Ovary (tissue), 3 donors: ENCODE results near the gene ATP5PO.

Experiments
- CTCF ChIP-seq, 3 donors: fragments of 450-650 bp in 2 of 3; fragments of 200-600 bp in 1 of 3; IDR thresholded peaks; one replicate each; pipeline versions ENCODE4 v1.5.1 to v1.8.0; 2016 to 2022; ENCODE audit warnings: antibody characterized with exemption in 3 of 3, mild to moderate bottlenecking in 1 of 3
- EP300 ChIP-seq: sonication (generic); formaldehyde crosslinking; IDR thresholded peaks from one replicate; pipeline ENCODE4 v1.6.1; 2017; ENCODE audit warnings: antibody characterized with exemption
- POLR2A ChIP-seq: fragments of 450-650 bp; IDR thresholded peaks from one replicate; pipeline ENCODE4 v1.6.1; 2017; ENCODE audit warnings: antibody characterized with exemption, mild to moderate bottlenecking, moderate library complexity
- donor health status: DM: no; HTN: no; CAD: no.

- TF ChIP-seq CTCF (IDR thresholded peaks at IDR 0.05) (no peak), POLR2A (no peak), EP300 (no peak)
Observed at GRCh38 chr21:33962290-33962689, 46.7 kb upstream of the ATP5PO start.
